Measurements from ENCODE around the gene ABCA2.

The ABCA2 gene

GRCh38 chr9:137065336-137065967 is 37.4 kb upstream of the ABCA2 start:
- no peak overlapping the region for H3K4me2 ChIP-seq (ENCODE audit: insufficient read depth, low read length, poor library complexity, severe bottlenecking)
- H3K79me1 ChIP-seq (ENCODE audit: low read depth, low read length): peaks cover 11% of the 10 kb centered on the region
- H3K23ac ChIP-seq (ENCODE audit: low read depth, low read length, poor library complexity): peak overlapping the region; percentile 73
- peaks cover 0 to 2% of the 10 kb centered on the region in 2 donors for H3K9me3 ChIP-seq (replicated peaks in 1 of 2; ENCODE audit: control insufficient read depth in 2 of 2, insufficient read depth in 1 of 2, low read depth in 1 of 2, low read length in 2 of 2)
- H3K36me3 ChIP-seq (replicated peaks in 1 of 2; ENCODE audit: control insufficient read depth in 2 of 2, insufficient read depth in 2 of 2, low read length in 2 of 2): peaks cover 3 to 30% of the 10 kb centered on the region in 2 donors
- H3K4me3 ChIP-seq (ENCODE audit: low read length in 2 of 2): no peak overlapping the region
- no peak overlapping the region for H2AFZ ChIP-seq (ENCODE audit: low read length)
- peaks cover 0 to 10% (median 3%) of the 10 kb centered on the region in 3 experiments for H3K27me3 ChIP-seq (ENCODE audit: control insufficient read depth in 3 of 3, insufficient read depth in 3 of 3, low read depth in 1 of 3, low read length in 3 of 3)
- no peak overlapping the region for H3K18ac ChIP-seq (ENCODE audit: low read length)
- H2AK5ac ChIP-seq (ENCODE audit: low read depth, low read length): peak overlapping the region; percentile 28
- H3K14ac ChIP-seq (ENCODE audit: low read length): no peak overlapping the region
- H2BK12ac ChIP-seq (ENCODE audit: low read length): no peak overlapping the region
- H2BK120ac ChIP-seq (ENCODE audit: low read depth, low read length): no peak overlapping the region
- H4K8ac ChIP-seq (ENCODE audit: low read depth, low read length): peak overlapping the region; percentile 17
- no peak overlapping the region for H2BK15ac ChIP-seq (ENCODE audit: low read length)
- peaks cover 7% of the 10 kb centered on the region in 2 donors for H3K4me1 ChIP-seq (ENCODE audit: control insufficient read depth in 2 of 2, insufficient read depth in 1 of 2, low read depth in 1 of 2, low read length in 2 of 2)
- no peak overlapping the region for H4K91ac ChIP-seq (ENCODE audit: low read depth, low read length, poor library complexity)
- H3K4ac ChIP-seq (ENCODE audit: low read length): no peak overlapping the region
- no CpG with 5 or more reads among the region's 23 CpGs for WGBS, 2 donors (ENCODE audit: extremely low coverage in 2 of 2, insufficient read length in 2 of 2, insufficient replicate concordance in 1 of 2)
- no peak overlapping the region for H2BK5ac ChIP-seq (ENCODE audit: low read length)
- DNase-seq (ENCODE audit: low spot score): no peak
- H3K27ac ChIP-seq (replicated peaks; ENCODE audit: low read length): no peak overlapping the region
- H3K9ac ChIP-seq (ENCODE audit: low read depth, low read length, poor library complexity): no peak overlapping the region

DNA sequence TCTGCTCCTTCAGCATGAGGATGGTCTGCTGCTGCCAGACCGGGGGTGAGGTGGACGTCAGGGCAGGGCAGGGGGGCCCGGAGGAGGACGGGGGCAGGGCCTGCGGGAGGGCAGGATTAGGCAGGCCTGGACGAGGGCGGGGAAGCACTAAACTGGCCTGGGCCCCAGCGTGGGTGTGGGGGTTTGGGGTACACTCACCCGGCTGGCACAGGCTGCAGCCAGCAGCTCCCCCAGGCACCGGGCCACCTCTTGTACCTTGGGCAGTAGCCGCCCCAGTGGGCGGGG is 36.8 kb upstream of the ABCA2 start:
- peaks cover 3 to 30% of the 10 kb centered on the region in 2 donors for H3K36me3 ChIP-seq (replicated peaks in 1 of 2; ENCODE audit: control insufficient read depth in 2 of 2, insufficient read depth in 2 of 2, low read length in 2 of 2)
- no peak overlapping the region for H3K4me2 ChIP-seq (ENCODE audit: insufficient read depth, low read length, poor library complexity, severe bottlenecking)
- H2BK5ac ChIP-seq (ENCODE audit: low read length): no peak overlapping the region
- H3K23ac ChIP-seq (ENCODE audit: low read depth, low read length, poor library complexity): no peak overlapping the region
- H3K79me1 ChIP-seq (ENCODE audit: low read depth, low read length): peaks cover 11% of the 10 kb centered on the region
- H3K4me1 ChIP-seq (ENCODE audit: control insufficient read depth in 2 of 2, insufficient read depth in 1 of 2, low read depth in 1 of 2, low read length in 2 of 2): peaks cover 7% of the 10 kb centered on the region in 2 donors
- H3K4ac ChIP-seq (ENCODE audit: low read length): no peak overlapping the region
- H4K91ac ChIP-seq (ENCODE audit: low read depth, low read length, poor library complexity): no peak overlapping the region
- H2BK12ac ChIP-seq (ENCODE audit: low read length): no peak overlapping the region
- no CpG with 5 or more reads among the region's 12 CpGs for WGBS, 2 donors (ENCODE audit: extremely low coverage in 2 of 2, insufficient read length in 2 of 2, insufficient replicate concordance in 1 of 2)
- H3K14ac ChIP-seq (ENCODE audit: low read length): no peak overlapping the region
- H3K9ac ChIP-seq (ENCODE audit: low read depth, low read length, poor library complexity): no peak overlapping the region
- peak overlapping the region; percentile 56 for H2AK5ac ChIP-seq (ENCODE audit: low read depth, low read length)
- H4K8ac ChIP-seq (ENCODE audit: low read depth, low read length): no peak overlapping the region
- DNase-seq (ENCODE audit: low spot score): no peak
- no peak overlapping the region for H3K18ac ChIP-seq (ENCODE audit: low read length)
- no peak overlapping the region for H2AFZ ChIP-seq (ENCODE audit: low read length)
- no peak overlapping the region for H3K27ac ChIP-seq (replicated peaks; ENCODE audit: low read length)
- H2BK15ac ChIP-seq (ENCODE audit: low read length): no peak overlapping the region
- peaks cover 0 to 2% of the 10 kb centered on the region in 2 donors for H3K9me3 ChIP-seq (replicated peaks in 1 of 2; ENCODE audit: control insufficient read depth in 2 of 2, insufficient read depth in 1 of 2, low read depth in 1 of 2, low read length in 2 of 2)
- H2BK120ac ChIP-seq (ENCODE audit: low read depth, low read length): no peak overlapping the region
- peaks cover 0 to 10% (median 3%) of the 10 kb centered on the region in 3 experiments for H3K27me3 ChIP-seq (ENCODE audit: control insufficient read depth in 3 of 3, insufficient read depth in 3 of 3, low read depth in 1 of 3, low read length in 3 of 3)
- no peak overlapping the region for H3K4me3 ChIP-seq (ENCODE audit: low read length in 2 of 2)

GRCh38 chr9:137064027-137064879 is 36.2 kb upstream of the ABCA2 start:
- no peak for DNase-seq (ENCODE audit: low spot score)
- peak overlapping the region; percentile 64 for H2BK15ac ChIP-seq (ENCODE audit: low read length)
- no peak overlapping the region for H2BK5ac ChIP-seq (ENCODE audit: low read length)
- WGBS, 2 donors (ENCODE audit: extremely low coverage in 2 of 2, insufficient read length in 2 of 2, insufficient replicate concordance in 1 of 2): no CpG with 5 or more reads among the region's 55 CpGs
- peaks cover 4 to 7% of the 10 kb centered on the region in 2 donors for H3K4me1 ChIP-seq (ENCODE audit: control insufficient read depth in 2 of 2, insufficient read depth in 1 of 2, low read depth in 1 of 2, low read length in 2 of 2)
- no peak overlapping the region for H3K4ac ChIP-seq (ENCODE audit: low read length)
- H3K9ac ChIP-seq (ENCODE audit: low read depth, low read length, poor library complexity): peak overlapping the region; percentile 24
- peak overlapping the region; percentile 68 for H2AK5ac ChIP-seq (ENCODE audit: low read depth, low read length)
- H3K79me1 ChIP-seq (ENCODE audit: low read depth, low read length): peaks cover 9% of the 10 kb centered on the region
- H2BK120ac ChIP-seq (ENCODE audit: low read depth, low read length): peak overlapping the region; percentile 41
- peaks cover 0 to 2% of the 10 kb centered on the region in 2 donors for H3K9me3 ChIP-seq (replicated peaks in 1 of 2; ENCODE audit: control insufficient read depth in 2 of 2, insufficient read depth in 1 of 2, low read depth in 1 of 2, low read length in 2 of 2)
- H3K23ac ChIP-seq (ENCODE audit: low read depth, low read length, poor library complexity): no peak overlapping the region
- peak overlapping the region; percentile 2 for H3K18ac ChIP-seq (ENCODE audit: low read length)
- peaks cover 0 to 5% (median 0%) of the 10 kb centered on the region in 3 experiments for H3K27me3 ChIP-seq (ENCODE audit: control insufficient read depth in 3 of 3, insufficient read depth in 3 of 3, low read depth in 1 of 3, low read length in 3 of 3)
- no peak overlapping the region for H2BK12ac ChIP-seq (ENCODE audit: low read length)
- H3K4me3 ChIP-seq (ENCODE audit: low read length in 2 of 2): no peak overlapping the region
- H4K91ac ChIP-seq (ENCODE audit: low read depth, low read length, poor library complexity): no peak overlapping the region
- no peak overlapping the region for H3K4me2 ChIP-seq (ENCODE audit: insufficient read depth, low read length, poor library complexity, severe bottlenecking)
- H3K27ac ChIP-seq (replicated peaks; ENCODE audit: low read length): no peak overlapping the region
- H3K36me3 ChIP-seq (replicated peaks in 1 of 2; ENCODE audit: control insufficient read depth in 2 of 2, insufficient read depth in 2 of 2, low read length in 2 of 2): peaks cover 3 to 30% of the 10 kb centered on the region in 2 donors
- no peak overlapping the region for H4K8ac ChIP-seq (ENCODE audit: low read depth, low read length)
- no peak overlapping the region for H3K14ac ChIP-seq (ENCODE audit: low read length)
- H2AFZ ChIP-seq (ENCODE audit: low read length): no peak overlapping the region

Measured in neuronal stem cell (in vitro differentiated cells).